SHP77 (cell line): ENCODE measurements around the gene TSPAN18.

ENCODE experiments used
- DNase-seq, 2 experiments: peaks; one replicate each; lab custom pipeline; 2025; lab: John Stamatoyannopoulos, UW

The TSPAN18 gene

GRCh38 chr11:44759743-44760476 is 33.1 kb downstream of the TSPAN18 start:
- no peak for DNase-seq

GRCh38 chr11:44760477-44760872 is 33.7 kb downstream of the TSPAN18 start:
- no peak for DNase-seq

- DNase-seq: no peak
These were observed 34.3 kb downstream of the TSPAN18 start for GRCh38 chr11:44760917-44761550.

GRCh38 chr11:44761551-44761961 is 34.8 kb downstream of the TSPAN18 start:
- DNase-seq: no peak

GRCh38 chr11:44763121-44763820 is 36.5 kb downstream of the TSPAN18 start:
- no peak for DNase-seq

GRCh38 chr11:44764583-44764982 is 37.8 kb downstream of the TSPAN18 start:
- no peak for DNase-seq

- DNase-seq: no peak
These were observed 38.3 kb downstream of the TSPAN18 start for GRCh38 chr11:44765026-44765595.

GRCh38 chr11:44765676-44766075 is 38.9 kb downstream of the TSPAN18 start:
- DNase-seq: no peak

- no peak for DNase-seq
These were observed 39.6 kb downstream of the TSPAN18 start for GRCh38 chr11:44766112-44766971.

- no peak for DNase-seq
These were observed 40.2 kb downstream of the TSPAN18 start for GRCh38 chr11:44766972-44767278.

- no peak for DNase-seq
These were observed 40.7 kb downstream of the TSPAN18 start for GRCh38 chr11:44767421-44767820.

- no peak for DNase-seq
These were observed 43.6 kb downstream of the TSPAN18 start for GRCh38 chr11:44770401-44770800.

GRCh38 chr11:44771252-44771734 is 44.5 kb downstream of the TSPAN18 start:
- DNase-seq: no peak

- DNase-seq: no peak
These were observed 45.1 kb downstream of the TSPAN18 start for GRCh38 chr11:44771841-44772240.

GRCh38 chr11:44773351-44773965 is 46.7 kb downstream of the TSPAN18 start:
- no peak for DNase-seq

- DNase-seq: no peak
These were observed 47.3 kb downstream of the TSPAN18 start for GRCh38 chr11:44774108-44774507.

- no peak for DNase-seq
These were observed 48.0 kb downstream of the TSPAN18 start for GRCh38 chr11:44774731-44775130.

- peak in 1 of 2 experiments; percentile 37 for DNase-seq
These were observed 48.7 kb downstream of the TSPAN18 start for GRCh38 chr11:44775366-44775984.

GRCh38 chr11:44775985-44776446 is 49.3 kb downstream of the TSPAN18 start:
- DNase-seq: no peak

GRCh38 chr11:44776551-44777208 is 49.9 kb downstream of the TSPAN18 start:
- no peak for DNase-seq
